ENCODE measurements around the gene PLCB3.
"Not testable (repeated sequence)": the region's sequence is repeated elsewhere in the genome, so short reads cannot be mapped to it uniquely, and the experiment has no call there.

PLCB3 gene

DNA sequence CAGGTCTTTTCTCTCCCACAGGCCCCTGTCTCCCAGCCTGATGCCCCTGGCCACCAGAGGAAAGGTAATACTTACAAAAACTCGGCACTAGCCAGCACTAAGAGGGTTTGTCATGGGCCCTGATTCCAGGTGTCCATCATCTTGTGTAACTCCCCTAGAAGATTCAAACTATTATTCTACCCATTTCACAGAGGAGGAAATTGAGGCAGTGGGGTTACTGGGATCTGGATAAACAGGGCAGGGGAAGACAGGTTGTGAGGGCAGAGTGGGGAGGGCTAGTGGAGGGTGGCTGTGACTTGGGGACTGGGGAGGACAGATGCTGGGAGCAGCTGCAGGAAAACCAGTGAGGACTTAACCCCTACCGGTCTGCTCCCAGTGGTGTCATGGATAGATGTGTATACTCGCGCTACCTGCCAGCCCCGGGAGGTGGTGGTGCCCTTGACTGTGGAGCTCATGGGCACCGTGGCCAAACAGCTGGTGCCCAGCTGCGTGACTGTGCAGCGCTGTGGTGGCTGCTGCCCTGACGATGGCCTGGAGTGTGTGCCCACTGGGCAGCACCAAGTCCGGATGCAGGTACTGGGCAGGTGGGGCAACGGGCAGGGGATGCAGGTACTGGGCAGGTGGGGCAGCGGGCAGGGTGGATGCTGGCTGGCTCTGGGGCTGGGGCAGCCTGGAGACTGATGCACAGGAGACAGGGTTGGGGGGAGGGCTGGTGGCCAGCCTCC is 15.7 kb upstream of the PLCB3 start:
- DNase-seq (ENCODE audit: low read depth in 1 of 2, low spot score in 1 of 2), result no peak

DNA sequence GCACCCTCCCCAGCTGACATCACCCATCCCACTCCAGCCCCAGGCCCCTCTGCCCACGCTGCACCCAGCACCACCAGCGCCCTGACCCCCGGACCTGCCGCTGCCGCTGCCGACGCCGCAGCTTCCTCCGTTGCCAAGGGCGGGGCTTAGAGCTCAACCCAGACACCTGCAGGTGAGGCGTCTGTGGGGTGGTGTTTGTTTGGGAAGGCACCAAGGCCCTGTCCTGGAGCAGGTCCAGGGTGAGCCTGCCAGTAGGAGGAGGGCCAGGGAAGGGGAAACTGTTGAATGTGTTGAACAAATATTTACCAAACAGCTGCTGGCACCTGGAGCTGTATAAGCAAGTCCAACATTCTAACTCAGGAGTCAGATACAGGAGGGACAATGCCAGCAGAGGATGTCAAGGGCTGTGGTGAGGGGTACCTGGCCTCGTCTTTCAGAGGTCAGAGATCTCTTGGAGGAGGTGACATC is 13.8 kb upstream of the PLCB3 start:
- DNase-seq (ENCODE audit: low read depth in 1 of 2, low spot score in 1 of 2), result no peak

DNA sequence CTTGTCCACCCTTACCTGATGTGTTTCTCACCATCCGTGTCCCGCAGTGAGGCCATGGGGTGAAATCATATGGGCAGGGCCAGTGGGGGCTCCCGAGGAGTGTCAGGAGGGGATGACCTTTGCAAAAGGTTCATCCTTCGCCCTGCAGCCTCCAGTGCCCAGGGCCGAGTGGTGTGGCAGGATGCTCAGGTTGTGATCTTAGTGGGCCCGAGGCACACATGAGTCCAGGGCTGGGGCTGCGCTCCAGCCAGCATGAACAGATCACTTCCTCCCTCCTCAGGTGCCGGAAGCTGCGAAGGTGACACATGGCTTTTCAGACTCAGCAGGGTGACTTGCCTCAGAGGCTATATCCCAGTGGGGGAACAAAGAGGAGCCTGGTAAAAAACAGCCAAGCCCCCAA is 13.3 kb upstream of the PLCB3 start:
- DNase-seq (ENCODE audit: low read depth in 1 of 2, low spot score in 1 of 2), result no peak

DNA sequence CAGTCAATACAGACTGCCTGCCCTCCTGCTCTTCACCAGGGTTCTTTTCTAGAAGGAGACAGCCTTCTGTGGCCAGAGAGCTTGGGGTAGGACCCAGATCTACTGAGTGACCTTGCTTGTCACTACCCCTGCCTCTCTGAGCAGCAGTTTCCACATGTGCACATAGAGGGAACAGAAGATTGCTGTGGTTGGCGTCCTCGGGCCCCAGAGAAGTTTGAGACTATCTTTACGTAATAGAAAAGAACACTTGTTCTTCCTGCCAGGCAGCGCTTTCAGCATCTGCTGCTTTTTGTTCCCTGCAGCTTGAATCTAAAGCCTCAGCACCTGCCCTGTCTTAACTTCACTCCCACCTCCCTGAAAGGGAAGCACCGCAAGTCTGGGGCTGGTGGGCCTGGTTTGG is 12.3 kb upstream of the PLCB3 start:
- DNase-seq (ENCODE audit: low read depth in 1 of 2, low spot score in 1 of 2), result no peak

DNA sequence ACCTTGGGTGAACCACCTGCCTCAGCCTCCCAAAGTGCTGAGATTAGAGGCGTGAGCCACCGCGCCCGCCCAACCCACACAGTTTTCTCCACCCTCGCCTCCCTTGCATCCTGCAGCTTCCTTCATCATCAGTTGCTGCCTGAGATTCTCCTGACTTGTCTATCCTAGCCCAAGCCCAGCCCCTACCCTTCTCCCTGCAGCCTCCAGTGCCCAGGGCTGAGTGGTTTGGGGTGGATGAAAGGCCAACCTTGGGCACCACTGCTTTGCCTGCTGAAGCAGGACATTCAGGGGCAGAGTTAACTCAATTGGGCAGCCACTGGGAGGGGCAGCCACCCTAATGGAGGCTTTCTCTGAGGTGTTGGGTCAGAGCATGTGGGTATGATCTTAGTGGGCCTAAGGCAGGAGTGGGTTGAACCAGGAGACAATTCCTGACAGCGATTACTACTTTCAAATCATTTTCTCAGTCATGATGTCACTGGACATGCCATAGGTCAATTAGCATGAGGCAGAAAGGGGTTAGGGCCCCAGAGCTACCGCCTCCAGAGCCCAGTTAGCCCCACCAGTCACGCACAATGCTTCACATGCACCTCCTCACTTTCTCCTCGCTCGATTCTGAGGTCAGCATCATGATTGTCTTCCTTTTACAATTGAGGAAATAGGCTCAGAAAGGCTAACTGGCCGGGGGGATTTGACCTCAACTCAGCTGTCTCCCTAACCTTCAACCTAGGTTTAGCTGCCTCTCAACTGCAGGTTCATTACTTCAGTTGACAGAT is 11.5 kb upstream of the PLCB3 start:
- DNase-seq (ENCODE audit: low read depth in 1 of 2, low spot score in 1 of 2), result no peak

DNA sequence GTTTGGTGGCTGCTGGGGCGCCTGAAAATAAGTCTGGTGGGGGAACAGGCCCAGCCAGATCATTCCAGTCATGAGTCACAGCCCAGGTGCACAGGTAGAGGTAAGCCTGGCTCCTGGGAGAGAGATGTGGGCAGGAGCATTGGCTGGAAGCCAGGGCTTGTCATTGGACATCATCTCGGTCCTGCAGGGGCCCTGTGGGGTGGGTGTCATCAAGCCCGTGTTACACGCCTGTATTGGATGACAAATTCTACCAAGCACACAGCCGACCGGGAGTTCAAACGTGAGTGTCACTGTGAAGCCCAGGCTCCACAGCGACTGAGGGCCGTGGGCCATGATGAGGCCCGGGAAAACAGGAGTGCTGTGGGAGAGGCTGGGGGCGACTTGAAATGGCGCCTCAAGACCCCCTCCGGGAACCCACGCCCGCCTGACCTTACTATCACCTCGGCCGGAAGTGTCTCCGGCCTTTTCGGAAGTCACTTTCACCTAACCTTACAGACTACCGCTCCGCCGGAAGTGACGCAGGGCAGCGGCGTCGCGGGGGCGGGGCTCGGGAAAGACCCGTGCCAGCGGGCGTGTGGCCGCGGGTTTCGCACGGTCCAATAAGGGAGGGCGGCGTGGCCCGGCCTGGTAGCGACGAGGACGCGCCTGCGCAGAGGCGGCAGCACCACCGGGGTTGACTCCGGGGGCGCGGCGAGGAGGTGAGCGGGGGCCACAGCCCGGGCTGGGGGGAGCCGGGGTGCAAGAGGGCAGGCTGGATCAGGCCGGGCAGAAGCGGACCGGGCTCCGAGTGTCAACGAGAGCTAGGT is 10.7 kb upstream of the PLCB3 start, which contains the start of gene FKBP2:
Gene FKBP2 (plus strand): TSS at position 661 of the 806 bp plus-strand sequence. CDS start 1,293 bp downstream, outside the sequence.
- DNase-seq (ENCODE audit: low read depth in 1 of 2, low spot score in 1 of 2), result peak; percentile 97 to 98

DNA sequence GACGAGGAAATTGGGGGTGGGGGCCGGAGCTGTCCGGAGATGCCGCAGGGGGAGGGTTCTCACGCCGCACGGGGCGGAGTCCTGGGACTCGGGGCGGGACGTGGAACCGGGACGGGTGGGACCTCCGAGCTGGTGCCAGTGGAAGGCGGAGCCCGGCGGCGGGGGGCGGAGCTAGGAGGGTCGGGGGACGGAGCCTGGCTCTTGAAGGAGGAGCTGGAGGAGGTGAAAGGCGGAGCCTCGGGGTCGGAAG is 10.2 kb upstream of the PLCB3 start:
- peak; percentile 100 for DNase-seq (ENCODE audit: low read depth in 1 of 2, low spot score in 1 of 2)

DNA sequence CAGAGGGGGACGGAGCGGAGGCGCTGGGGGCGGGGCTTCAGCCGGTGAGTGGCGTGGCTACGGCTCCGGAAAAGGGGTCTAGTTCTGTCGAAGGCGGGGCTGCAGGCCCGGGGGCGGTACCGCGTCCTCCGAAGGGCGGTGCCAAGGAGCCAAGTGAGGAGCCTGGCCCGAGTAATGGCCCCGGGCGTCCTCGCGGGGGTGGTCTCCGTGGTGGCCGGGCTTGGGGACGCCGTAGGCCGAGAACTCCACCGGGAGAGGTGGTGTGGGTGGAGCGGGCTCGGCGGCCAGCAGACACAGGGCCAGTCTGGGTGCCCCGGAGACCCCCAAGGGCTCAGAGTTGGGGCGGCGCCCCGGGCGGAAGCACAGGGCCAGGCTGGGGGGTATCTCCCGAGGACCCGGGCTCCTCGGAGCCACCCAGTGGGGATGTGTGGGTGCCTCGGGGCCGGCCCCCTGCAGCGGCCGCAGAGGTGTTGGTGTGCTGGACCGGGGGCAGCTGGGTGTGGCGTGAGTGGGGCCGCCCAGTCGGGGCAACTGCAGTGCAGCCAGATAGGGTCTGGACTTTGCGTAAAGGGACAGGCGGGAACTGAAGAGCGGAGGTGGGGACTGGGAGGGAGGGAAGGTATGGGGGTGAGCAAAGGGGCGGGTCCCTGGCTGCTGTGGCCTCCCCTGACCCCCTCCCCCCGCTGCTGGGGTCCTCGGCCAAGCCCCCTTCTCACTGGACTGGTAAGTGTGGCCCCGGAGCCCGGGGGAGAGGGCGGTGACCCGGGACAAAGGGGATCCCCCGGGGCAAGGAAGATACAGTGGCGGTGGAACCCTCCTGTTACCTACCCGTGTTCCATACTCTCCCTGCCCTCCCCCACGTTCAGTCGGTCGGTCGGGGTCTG is 9.6 kb upstream of the PLCB3 start:
- no peak for DNase-seq (ENCODE audit: low read depth in 1 of 2, low spot score in 1 of 2)

DNA sequence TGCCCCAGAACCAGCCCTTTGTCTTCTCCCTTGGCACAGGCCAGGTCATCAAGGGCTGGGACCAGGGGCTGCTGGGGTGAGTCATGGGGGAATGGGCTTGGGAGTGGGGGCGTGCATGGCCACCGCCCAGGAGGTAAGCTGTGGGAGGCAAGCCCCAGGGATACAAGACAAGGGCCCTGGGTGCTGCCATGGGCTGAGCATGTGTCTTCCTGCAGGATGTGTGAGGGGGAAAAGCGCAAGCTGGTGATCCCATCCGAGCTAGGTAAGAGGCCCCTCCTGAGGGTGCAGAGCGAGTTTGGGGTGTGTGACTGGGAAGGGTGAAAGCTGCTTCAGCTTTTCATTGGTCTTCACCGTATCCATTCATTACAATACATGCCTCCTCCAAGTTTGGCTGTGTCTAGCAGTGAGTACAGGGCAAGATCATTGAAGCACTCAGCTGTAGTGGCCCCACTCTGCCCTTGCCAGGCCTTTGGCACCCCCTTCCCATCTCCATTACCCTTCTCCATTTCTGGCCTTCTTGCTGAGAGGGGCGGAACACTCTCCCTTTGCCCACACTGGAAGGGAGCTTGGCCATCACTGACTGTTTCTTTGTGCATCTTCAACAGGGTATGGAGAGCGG is 8.0 kb upstream of the PLCB3 start:
- DNase-seq (ENCODE audit: low read depth in 1 of 2, low spot score in 1 of 2), result no peak

DNA sequence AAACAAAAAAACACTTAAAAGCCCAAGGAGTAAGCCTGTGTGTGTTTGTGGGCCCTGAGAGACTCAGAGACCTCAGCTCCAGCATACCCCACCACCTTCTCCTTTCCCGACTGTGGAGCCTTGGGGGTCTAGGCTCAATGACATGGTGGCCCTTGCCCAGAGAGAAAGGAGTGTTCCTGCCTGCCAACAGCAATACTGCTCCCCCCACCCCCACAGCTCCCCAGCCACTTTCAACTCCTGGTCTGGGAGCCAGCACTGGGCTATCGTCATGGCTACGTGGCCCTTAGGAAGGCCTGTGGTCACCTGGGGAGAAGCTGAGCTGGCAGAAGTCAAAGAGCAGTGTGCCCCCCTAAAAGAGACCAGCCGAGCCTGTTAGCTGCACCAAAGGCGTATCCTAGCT is 7.2 kb upstream of the PLCB3 start:
- no peak for DNase-seq (ENCODE audit: low read depth in 1 of 2, low spot score in 1 of 2)

DNA sequence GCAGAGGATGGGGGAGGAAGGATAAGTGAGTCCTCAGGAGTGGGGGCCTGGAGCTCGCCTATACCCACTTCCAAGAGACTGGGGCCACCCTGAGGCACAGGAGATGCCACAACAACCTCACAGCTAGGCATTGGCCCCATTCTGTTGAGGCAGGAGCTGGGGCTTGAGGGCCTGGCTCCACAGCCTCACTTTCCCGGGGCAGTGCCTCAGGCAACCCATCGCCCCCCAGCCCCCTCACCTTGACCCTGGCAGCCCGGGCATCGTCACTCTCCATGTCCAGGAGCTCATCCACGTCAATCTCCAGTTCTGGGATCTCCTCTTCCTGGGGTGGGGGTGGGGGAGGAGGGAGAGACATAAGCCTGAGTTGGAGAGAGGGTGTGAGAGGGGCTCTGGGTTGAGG is 6.4 kb upstream of the PLCB3 start:
- no peak for DNase-seq (ENCODE audit: low read depth in 1 of 2, low spot score in 1 of 2)

DNA sequence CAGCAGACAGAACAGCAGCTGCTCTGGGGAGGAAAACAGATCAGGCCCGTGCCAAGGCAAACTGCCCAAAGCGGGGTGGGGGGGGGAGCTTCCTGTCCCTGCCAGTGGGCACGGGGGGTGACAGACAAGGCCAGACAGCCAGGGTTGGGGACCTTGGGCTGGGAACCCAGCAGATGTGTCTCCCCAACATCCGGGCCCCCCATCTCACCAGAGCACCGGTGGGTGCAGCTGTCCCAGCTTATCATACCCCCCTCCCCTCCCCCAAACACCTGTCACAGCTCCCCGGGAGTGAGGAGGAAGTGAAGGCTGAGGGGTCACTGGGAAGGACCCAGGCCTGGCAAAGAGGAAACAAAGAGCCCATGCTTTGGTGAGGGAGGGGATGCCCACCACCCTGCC is 5.9 kb upstream of the PLCB3 start:
- DNase-seq (ENCODE audit: low read depth in 1 of 2, low spot score in 1 of 2), result no peak

DNA sequence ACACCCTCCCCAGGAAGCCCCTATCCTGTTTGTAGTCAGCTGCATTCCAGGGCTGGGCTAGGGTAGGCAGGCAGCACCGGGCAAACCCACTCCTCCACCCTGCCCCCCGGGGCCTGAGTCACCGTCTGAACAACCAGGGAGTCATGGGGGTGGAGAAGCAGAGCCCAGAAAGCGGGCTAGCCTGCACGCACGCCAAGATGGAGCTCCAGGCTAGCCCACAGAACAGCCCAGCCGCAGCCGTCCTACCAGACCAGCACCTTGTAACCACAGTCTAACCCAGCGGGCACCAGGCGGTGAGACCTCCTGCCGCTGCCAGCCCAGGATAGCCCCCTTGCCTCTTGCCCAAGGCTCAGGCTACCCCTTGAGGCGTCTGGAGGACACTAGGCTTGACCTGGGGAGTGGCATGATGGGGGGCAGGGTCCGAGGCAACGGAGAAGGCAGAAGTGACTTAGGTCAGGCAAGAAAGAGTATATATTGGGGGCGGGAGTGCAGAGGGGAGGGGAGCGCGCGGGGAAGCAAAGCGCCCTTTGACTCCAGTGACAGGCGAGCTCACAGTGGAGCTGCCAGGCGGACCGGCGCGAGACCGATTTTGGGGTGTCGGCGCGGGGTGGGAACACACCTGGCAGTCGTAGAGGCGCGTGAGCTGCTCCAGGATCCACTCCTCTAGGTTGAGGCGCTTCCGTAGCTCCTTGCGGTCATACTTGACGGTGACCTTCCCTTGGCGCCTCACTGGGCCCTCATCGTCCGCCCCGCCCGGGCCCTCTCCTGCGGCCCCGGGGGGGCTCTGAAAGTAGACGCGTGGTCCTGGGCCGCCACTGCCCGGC is 5.3 kb upstream of the PLCB3 start:
- DNase-seq (ENCODE audit: low read depth in 1 of 2, low spot score in 1 of 2), result peak; percentile 56 to 76

DNA sequence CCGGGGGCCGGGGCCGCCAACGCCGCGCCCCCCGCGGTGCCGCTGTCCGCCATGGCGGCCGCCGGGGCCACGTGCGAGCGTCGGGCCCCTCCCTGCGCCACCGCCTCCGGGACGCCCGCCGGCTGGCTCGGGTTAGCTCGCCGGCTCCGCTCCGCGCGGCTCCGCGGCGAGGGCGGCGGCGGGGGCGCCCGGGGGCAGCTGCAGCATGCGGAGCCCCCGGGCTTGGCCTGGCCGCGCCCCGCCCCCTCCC is 4.8 kb upstream of the PLCB3 start:
- not testable (repeated sequence) for DNase-seq (ENCODE audit: low read depth in 1 of 2, low spot score in 1 of 2)

DNA sequence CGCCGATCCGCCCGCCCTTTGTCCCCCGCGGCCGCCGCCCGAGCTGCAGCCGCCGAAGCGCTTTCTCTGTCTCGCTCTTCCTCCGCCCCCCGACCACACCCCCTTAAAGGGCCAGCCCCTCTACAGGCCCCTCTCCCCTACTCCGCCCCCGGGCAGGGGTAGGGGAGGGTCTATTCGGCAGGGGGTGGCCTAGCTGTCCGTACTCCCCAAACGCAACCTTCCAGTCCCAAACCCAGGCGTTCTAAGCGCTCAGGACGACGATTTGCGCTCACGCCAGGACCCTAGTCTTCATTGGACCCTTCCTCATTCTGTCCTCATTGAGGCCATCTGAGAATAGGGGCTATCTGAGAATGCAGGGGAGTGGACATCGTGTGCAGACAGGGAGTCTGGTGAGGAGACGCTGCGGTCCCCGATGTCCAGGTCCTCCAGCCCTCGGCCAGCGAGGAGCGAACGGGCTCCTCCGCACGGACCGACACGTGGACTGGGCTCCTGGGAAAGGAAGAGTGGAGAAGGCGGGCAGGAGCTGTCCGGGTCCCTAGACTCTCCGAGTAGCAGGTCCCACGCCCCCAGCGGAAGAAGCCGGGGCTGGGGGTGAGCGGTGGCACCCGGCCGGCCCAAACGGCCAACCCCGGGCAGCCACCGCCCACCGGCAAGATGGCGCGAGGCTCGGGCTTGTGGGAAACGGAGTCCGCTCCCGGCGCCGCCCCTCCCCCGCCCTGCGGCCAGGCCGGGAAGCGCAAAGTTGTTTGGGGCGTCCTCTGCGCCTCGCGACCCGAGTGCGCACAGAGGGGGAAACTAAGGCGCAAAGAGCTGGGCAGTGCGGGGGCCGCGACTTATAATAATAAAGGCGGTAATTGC is 4.2 kb upstream of the PLCB3 start, which contains the start of gene PPP1R14B:
Gene PPP1R14B (minus strand): TSS at position 73 of the 858 bp plus-strand sequence. CDS start 270 bp downstream, outside the sequence.
- DNase-seq (ENCODE audit: low read depth in 1 of 2, low spot score in 1 of 2), result peak; percentile 56 to 77

DNA sequence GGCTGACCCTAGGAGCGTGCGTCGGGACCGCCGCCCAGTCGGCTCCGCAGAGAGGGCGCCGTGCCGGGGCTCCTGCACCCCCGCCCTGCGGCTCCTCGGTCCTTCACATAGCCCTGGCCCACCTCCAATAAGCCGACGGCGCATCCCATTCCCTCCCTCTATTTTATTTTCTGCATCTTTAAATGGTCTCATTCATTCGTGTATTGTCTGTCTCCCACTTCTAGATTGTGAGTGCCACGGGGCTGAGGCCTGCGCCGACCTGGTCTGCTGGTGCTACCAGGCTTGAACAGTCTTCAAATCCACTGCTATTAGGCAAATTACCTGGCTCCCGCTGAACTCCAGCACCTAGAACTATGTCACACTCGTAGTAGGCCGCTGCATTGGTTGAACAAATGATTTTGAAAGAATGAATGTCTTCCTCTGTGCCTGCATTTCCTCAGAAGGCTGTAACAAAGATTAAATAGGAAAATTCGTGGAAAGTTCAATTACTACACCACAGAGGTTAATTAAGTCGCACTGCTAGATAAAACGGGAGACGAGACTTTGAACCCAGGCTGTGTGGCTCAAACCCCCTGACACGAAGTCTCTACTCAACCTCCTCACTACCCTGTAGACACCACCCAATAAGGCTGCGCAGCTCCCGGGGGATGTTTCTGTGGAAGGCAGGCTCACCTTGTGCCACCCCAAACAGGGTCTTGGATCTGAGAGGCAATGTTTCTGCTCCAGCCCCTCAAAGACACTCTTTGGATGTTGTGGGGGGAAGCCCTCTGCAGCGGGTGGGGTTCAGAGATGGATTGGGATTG is 3.4 kb upstream of the PLCB3 start:
- no peak for DNase-seq (ENCODE audit: low read depth in 1 of 2, low spot score in 1 of 2)

DNA sequence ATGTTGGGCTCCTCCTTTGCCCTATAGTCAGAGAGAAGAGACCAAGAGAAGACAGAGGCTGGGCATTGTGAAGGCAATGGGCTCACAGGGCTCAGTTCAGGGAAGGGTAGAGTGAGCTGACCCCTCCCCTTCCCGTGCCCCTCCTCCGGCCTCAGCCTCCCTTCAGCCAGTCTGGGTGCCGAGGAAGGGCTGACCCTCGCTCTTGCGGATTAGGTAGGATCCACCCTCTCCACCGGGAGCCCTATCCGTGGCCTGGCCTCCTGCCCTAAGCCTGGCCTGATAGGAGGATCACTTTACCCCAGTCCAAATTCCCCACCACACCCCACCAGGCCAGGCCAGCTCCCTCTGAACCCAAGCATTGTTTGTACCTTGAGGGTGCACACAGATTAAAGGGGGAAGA is 2.8 kb upstream of the PLCB3 start:
- no peak for DNase-seq (ENCODE audit: low read depth in 1 of 2, low spot score in 1 of 2)

DNA sequence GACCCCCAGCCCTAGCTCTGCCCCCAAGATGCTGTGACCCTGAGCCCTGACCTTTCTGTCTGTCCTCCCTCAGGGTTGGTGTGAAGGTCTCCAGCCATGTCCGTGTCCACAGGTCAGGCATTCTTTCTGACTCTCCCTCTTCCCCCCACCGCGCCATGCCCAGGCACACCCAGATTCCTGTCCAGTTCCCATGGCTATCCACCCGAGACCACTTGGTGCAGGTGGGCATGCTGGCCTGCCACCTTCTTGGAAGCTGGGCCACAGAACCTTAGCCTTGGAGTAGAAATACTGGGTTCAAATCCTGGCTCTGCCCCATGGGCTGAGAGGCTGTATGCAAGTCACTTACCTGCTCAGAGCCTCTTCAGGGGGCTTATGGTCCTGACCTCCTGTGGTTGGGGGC is 2.3 kb upstream of the PLCB3 start:
- DNase-seq (ENCODE audit: low read depth in 1 of 2, low spot score in 1 of 2), result no peak

Data from stimulated activated CD4-positive, alpha-beta T cell treated with anti-CD3 and anti-CD28 coated beads, Interleukin-15, amount 100 ng/mL, for 1 hour (primary cell).